Sciatic nerve (tissue), 2 donors: Measurements from ENCODE around the gene KIFC3. TPM values are rescaled to one million over a fixed set of nuclear protein-coding genes. Genes with fewer than 3 reads are reported as not detected.
"Not testable (repeated sequence)": the region's sequence is repeated elsewhere in the genome, so short reads cannot be mapped to it uniquely, and the experiment has no call there.

Experiments
- ATAC-seq: fragments of 200-7000 bp; cut with Tn5 transposase; one replicate; pipeline ENCODE4 v1.9.1; 2020; ENCODE audit warnings: mild to moderate bottlenecking, moderate library complexity
- DNase-seq: peaks from one replicate; pipeline ENCODE4 v3.0.0-alpha.2; 2020; ENCODE audit warnings: low spot score
- intact Hi-C: fragments of 100-400 bp; cut with DNase I; formaldehyde crosslinking; loops from one replicate; pipeline ENCODE4 v1.14.2; 2022
- total RNA-seq: library from RNA; stranded (reverse); fragmentation: NEBNext Ultra II Directional; extraction: Animal tissue kit (Norgen Biotek cat#: 25700); gene quantifications from one replicate; pipeline ENCODE4 v1.2.1, GENCODE V29; 2021
- donor health status: DM: no; HTN: no; CAD: no.
- donor health status: DM: no; HTN: no; CAD: no.

KIFC3 gene
- total RNA-seq, 1 donor from 2014 or later: 94.3 TPM

GRCh38 chr16:57795431-57795878 lies 6.8 kb downstream of the KIFC3 start:
- DNase-seq: no peak
- ATAC-seq: peak; percentile 16
- intact Hi-C loops: no loop called here

DNA sequence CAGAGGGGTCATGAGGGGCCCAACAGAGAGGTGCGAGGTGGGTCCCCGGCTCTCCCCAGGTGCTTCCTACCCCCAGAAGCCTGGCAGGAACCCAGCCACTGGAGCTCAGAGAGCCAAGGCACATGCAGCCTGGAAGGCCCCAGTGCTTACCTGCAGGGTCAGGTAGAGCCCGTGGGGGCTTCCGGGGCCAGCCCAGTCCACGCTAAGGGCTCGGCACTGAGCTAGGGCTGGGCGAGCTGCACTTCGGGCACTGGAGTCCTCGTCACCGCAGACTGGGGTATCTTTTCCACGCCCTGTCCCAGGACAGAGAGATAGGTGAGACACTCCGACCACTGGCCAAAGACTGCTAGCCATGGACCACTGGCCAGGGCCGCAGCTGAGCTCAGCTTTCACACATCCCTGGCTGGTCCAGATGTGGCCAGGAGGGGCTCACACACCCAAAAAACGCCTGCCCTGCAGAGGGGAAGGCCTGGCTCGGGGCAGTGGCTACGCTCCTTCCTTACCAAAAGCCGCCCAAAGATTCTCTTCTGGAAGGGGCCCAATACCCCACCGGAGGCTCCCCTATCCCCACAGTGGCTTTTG lies 7.4 kb downstream of the KIFC3 start:
- intact Hi-C loops: no loop called here
- DNase-seq (no peak), ATAC-seq (no peak)

GRCh38 chr16:57791893-57792461 lies 10.3 kb downstream of the KIFC3 start:
- ATAC-seq (no peak), DNase-seq (no peak)
- intact Hi-C loops: no loop called here

- no peak for DNase-seq
- intact Hi-C loops: no loop called here
- no peak for ATAC-seq
Observed at GRCh38 chr16:57791195-57791892, 10.9 kb downstream of the KIFC3 start.

- ATAC-seq: no peak
- DNase-seq: no peak
- intact Hi-C loops: no loop called here
Observed at GRCh38 chr16:57788951-57789350, 13.3 kb downstream of the KIFC3 start.

GRCh38 chr16:57788252-57788841 lies 13.9 kb downstream of the KIFC3 start:
- intact Hi-C loops: no loop called here
- ATAC-seq: no peak
- DNase-seq: no peak

DNA sequence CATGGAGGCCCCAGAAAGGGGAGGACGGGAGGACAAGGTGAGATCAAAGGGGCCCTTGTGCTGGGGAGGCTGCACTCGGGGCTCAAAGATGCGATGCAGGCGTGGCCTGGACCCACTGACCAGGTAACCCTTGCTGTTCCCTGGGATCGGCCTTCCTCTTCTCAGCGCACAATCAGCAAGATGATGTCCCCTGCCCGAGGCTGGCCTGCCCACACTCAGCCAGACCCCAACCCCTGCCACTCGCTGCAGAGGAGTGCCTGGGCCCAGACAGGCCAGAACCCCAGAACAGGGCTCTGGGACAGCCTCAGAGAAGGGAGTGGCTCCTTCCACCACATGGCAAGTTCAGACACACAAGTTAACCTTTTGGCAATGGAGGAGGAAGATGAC lies 14.8 kb downstream of the KIFC3 start:
- intact Hi-C loops: no loop called here
- DNase-seq (no peak), ATAC-seq (no peak)

DNA sequence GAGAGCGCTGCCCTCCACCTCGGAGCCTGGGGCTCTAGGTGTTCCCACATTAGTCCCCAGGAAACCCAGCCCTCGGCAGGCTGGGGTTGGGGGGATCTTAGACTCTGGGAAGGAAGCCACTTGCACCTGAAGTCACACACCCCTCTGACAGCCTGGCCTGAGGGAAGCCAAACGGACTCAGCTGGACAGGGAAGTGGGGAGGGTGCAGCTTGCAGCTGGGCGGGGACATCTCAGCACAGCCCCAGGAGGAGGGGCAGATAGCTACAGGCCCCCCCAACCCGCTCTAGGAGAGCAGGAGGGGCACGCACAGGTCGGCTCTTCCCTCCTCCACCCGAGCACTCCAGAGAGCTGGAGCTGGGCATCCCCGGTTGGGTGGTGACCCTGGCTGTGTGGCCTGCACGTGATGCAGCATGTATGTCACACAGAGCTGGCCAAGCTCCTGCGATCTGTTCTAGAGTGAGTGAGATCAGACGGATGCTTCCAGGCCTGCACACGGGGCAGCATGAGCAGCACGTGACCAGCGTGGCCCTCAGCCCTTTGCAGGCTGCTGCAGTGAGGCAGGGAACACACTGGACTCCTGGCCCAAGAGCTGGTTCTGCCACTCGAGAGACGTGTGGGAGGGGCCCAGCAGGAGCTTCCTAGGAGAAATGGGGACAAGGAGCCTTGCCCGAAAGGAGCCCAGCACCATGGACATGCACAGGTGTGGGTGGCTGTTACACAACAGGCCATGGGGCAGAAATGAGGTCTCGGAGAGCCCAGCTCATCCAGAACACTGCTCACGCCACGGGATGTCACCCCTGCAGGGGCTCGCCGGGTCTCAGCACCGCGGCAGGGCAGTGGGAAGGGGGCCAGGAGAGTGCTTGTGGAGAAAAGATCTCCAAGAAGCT lies 15.4 kb downstream of the KIFC3 start:
- DNase-seq (no peak), ATAC-seq (peak; percentile 90)
- intact Hi-C loops: no loop called here

DNA sequence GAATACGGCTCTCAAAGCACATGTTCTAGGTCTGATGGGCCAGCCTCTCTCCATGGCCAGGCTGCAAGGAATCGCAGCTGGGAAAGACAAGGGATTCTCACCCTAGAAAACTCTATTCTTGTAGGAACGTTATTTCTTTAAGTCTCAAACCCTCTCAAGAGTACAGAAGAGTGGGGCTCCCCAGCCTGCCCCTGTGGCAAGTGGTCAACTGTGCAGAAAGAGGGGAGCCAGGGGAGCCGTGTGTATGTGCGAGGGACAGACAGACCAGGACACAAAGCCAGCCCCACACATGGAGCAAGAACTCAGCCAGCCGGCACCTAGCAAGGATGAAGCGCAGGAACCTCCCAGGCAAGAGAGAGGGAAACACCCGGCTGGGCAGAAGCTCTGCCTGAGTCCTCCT lies 16.4 kb downstream of the KIFC3 start:
- no peak for ATAC-seq
- intact Hi-C loops: no loop called here

GRCh38 chr16:57785385-57785784 lies 16.9 kb downstream of the KIFC3 start:
- DNase-seq: no peak
- intact Hi-C loops: no loop called here
- ATAC-seq: no peak

More for the DNA sequence above, 16.4 kb downstream of the KIFC3 start:
- DNase-seq: no peak

- no peak for ATAC-seq
Observed at GRCh38 chr16:57784334-57784733, 18.0 kb downstream of the KIFC3 start.

GRCh38 chr16:57783883-57784282 lies 18.4 kb downstream of the KIFC3 start:
- ATAC-seq: no peak
- intact Hi-C loops: no loop called here
- no peak for DNase-seq

More at GRCh38 chr16:57784334-57784733, 18.0 kb downstream of the KIFC3 start:
- intact Hi-C loops: no loop called here
- no peak for DNase-seq

- intact Hi-C loops: no loop called here
- no peak for DNase-seq
- ATAC-seq: no peak
Observed at GRCh38 chr16:57783116-57783515, 19.2 kb downstream of the KIFC3 start.

GRCh38 chr16:57782607-57783055 lies 19.7 kb downstream of the KIFC3 start:
- ATAC-seq, DNase-seq, intact Hi-C loops: not testable (repeated sequence)

GRCh38 chr16:57781741-57782606 lies 20.3 kb downstream of the KIFC3 start:
- ATAC-seq: no peak

DNA sequence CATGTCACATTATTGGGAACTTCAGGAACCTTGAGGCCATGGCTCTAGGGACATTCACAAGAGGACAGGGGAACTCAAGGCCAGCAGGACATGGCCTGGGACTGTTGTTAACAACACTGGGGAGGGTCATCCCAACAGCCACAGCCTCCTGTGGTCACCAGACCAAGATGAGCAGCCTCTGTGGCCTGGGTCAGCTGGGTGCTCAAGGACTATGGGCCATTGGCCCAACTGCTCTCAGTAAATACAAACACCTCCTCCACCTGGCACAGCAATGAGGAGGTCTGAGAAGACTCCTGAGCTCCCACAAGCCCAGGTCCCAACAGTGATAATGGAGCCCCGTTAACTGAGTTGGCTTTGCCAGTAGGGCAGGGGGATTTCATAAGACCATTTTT lies 20.9 kb downstream of the KIFC3 start:
- DNase-seq (no peak), ATAC-seq (no peak)
- intact Hi-C loops: no loop called here

More at GRCh38 chr16:57781741-57782606, 20.3 kb downstream of the KIFC3 start:
- no peak for DNase-seq
- intact Hi-C loops: no loop called here

DNA sequence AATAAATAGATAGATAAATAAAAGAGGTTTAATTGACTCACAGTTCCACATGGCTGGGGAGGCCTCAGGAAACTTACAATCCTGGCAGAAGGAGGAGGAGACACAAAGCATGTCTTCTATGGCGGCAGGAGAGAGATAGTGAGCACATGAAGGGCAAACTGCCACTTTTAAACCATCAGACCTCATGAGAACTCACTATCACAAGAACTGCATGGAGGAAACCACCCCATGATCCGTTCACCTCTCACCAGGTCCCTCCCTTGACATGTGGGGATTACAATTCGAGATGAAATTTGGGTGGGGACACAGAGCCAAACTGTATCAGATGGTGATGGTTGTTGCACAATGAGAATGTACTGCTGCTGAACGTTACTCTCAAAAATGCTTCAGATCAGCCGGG lies 22.5 kb downstream of the KIFC3 start:
- ATAC-seq, DNase-seq, intact Hi-C loops: not testable (repeated sequence)

DNA sequence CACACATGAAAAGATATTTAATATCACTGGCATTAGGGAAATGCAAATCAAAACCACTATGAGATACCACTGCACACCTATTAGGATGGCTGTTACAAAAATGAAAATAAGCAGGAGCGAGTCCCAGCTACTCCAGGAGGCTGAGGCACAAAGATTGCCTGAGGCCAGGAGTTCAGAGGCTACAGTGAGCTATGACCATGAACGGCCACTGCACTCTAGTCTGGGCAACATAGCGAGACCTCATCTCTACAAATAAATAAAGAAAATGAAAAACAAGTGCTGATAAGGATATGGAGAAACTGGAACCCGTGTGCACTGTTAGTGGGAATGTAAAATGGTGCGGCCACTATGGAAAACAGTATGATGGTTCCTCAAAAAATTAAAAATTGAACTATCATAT lies 23.6 kb downstream of the KIFC3 start:
- DNase-seq: no peak
- intact Hi-C loops: no loop called here
- no peak for ATAC-seq
